ENCODE results near the gene WDR93.

WDR93 gene

GRCh38 chr15:89750560-89751542, 60.2 kb downstream of the WDR93 start, which contains the start of gene MESP1:
Gene MESP1 (minus strand): TSS chr15:89751249. CDS start chr15:89751231, 18 bp downstream.
- peak; percentile 89 to 93 for DNase-seq

- DNase-seq = no peak
These were observed 61.1 kb downstream of the WDR93 start for GRCh38 chr15:89751748-89752147.

- DNase-seq = no peak
These were observed 63.2 kb downstream of the WDR93 start for GRCh38 chr15:89753855-89754254.

DNA sequence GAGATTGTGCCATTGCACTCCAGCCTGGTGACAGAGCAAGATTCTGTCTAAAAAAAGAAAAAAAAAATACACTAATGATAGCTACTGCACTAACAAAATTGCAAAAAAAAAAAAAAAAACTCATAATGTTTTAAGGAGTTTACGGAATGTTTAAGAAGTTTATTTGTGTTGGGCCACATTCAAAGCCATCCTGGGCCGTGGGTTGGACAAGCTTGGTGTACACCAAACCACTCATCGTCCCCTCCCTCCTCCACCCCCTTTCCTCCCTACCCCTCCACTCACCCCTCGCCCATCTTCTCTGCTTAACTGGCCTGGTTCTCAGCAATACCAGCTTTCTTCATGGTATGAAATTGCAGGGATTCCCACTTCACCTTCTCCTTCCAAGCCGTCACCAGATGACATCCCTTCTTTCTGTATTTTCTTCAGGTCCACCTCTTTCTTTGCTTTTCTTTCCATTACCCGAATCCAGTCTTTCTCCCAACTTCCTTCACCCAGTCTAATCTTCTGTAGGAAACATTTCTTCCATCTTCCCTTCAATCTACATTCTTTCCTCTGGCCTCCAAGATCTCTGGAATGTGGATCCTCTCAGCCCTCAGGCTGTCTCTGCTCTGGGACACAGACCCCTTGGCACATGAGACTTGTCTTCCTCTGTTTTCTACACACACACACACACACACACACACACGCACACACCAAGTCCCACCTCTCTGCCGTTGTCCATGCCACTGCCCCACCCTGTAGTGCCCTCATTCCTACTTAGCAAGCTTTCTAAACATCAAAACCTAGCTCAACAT, 63.9 kb downstream of the WDR93 start:
- no peak for DNase-seq

DNA sequence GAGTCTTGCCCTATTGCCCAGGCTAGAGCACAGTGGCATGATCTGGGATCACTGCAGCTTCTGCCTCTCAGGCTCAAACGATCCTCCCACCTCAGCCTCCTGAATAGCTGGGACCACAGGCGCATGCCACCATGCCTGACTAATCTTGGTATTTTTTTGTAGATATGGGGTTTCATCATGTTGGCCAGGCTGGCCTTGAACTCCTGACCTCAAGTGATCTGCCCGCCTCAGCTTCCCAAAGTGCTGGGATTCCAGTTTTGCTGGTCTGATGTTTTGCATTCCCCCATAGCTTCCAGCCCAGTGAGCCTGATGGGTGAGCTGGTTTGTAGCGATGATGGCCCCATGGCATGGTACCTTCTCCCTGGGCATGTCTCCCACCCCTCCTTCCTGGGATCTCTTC, 65.1 kb downstream of the WDR93 start:
- no peak for DNase-seq

DNA sequence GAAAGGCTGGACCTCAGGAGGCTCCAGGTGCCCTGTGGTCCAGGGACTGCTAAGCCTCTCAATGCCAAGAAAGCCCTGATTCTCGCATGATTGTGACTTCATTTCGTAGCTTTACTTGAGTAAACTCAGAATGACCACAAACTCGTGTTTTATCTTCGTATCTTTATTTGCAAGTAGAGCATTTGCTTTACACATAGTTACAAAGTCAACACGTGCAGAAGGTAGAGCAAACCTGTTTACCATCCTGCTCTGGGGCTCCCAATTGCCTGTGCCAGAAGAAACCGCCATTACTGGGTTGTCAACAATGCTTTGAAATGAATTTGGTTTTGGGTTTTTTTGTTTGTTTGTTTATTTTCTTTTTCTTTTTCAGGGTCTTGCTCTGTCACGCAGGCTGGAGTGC, 66.3 kb downstream of the WDR93 start:
- DNase-seq = no peak

DNA sequence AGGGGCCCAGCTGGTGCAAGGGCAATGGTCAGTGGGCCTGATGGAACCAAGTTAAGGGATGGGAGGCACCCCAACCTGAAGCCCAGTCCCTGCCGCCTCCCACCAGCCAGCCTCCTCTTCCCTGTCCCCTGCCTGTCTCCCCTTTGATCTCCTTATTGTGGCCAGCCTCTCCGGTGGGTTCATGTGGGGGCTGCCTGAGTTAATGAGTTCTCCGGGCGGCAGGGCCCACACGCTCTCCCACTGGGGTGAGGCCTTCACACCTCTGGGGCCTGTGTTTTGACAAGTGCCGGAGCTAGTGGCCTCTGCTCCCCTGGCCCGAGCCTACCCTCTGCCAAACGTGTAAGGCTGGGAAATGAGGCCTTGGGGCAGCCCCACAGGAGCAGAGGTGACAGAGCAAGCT, 67.7 kb downstream of the WDR93 start:
- no peak for DNase-seq

DNA sequence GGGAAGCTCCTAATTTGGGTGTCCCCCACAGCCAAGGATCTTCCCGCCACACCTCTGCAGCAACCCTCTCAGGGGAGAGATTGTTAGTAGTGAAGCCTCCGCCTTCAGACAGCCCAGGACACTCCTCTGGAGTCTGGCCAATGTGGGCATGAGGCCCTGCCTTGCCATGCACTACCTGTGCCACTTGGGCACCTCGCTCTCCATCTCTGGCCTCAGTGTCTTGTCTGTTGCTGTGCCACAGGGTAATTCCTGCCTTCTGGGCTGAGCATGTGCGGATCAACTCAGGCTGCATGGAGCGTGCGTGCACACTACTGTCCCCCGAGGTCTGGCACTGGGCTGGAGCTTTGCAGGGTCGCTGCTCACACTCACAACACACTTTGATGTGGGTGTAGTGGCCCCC, 68.4 kb downstream of the WDR93 start:
- no peak for DNase-seq

GRCh38 chr15:89759835-89760234, 69.2 kb downstream of the WDR93 start:
- no peak for DNase-seq

- peak; percentile 62 to 65 for DNase-seq
These were observed 69.8 kb downstream of the WDR93 start for GRCh38 chr15:89760303-89761008.

- DNase-seq = no peak
These were observed 70.6 kb downstream of the WDR93 start for GRCh38 chr15:89761009-89761831.

DNA sequence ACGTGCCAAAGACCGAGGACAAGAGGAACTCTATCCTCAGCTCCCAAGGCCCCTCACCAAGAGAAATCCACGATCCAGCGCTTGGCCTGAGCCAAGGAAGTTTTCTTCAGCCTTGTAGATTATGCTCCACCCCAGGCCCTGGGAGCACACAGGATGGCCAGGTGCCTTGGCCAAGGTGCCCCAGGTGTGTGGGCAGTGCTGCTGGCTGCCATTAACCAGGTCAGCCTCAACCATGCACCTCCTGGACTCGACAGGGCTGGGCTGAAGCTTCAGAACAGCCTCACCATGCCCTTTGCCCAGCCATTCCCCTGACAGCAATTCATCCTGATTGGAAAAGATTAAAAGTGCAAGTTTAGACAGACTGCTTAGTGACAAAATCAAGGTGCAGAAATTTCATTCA, 71.3 kb downstream of the WDR93 start:
- DNase-seq = no peak

- DNase-seq = no peak
These were observed 75.1 kb downstream of the WDR93 start for GRCh38 chr15:89765694-89766093.

DNA sequence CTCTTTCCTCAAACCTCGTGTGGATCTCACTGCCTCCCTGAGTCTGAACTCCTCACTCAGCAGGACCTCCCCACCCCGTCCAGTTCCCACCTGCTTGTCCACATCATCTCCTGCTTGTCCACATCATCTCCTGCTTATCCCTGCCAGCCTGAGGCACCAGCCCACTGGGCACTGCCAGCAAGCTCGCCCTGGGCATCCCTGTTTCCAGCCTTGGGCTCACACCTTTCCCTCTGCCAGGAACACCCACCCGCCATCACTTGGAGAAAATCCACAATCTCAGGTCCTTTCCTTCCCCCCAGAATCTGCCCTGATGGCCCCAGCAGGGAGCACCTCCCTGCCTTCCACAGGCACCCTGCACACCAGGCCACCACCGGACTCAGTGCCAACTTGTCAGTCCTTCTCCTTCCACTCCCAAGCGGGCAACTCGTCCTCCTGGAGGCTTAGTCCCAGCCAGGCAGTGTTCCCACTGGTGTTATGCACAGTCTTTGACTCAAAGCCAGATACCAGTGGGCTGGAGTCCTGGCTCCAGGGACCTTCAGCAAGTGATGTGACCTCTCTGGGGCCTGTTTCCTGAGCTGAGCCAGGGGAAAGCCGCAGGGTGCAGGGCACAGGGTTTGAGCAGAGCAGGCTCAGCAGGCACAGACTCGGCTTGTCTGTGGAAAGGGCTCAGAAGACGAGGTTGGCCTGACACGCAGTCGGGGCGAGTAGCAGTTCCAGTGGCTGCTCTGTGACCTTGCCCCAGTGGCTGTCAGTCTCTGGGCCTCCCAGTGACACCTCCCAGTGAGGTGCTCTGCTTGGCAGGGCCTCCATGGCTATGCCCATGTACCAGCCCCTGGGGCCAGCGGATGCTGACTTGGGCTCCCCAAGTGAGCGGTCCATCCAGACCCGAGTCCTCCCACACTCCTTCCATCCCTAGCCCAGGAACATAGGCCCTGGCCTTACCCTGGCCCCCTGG, 76.0 kb downstream of the WDR93 start:
- no peak for DNase-seq

DNA sequence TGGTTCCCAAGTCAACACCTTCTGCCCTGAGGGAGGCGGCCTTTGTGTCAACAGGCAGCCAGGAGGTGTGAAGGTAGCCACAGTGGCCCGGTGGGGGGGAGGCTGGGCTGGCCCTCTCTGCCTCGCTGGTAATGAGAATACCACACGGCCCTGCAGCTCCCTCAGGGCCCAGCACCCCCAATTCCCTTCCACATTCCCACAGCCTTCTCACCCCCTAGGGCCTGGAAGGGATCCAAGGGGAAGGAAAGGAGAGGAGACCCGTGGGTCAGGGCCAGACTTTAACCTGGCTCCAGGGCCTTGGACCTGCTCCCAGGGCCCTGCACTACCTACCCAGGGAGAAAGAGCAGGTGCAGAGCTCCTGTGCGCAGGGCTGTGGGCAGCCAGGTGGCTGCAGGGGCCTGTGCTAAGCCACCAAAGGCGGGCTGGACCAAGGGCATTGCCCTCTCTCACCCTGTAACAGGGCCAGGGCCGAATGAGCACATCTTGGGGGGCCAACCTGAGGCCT, 76.9 kb downstream of the WDR93 start:
- no peak for DNase-seq

DNA sequence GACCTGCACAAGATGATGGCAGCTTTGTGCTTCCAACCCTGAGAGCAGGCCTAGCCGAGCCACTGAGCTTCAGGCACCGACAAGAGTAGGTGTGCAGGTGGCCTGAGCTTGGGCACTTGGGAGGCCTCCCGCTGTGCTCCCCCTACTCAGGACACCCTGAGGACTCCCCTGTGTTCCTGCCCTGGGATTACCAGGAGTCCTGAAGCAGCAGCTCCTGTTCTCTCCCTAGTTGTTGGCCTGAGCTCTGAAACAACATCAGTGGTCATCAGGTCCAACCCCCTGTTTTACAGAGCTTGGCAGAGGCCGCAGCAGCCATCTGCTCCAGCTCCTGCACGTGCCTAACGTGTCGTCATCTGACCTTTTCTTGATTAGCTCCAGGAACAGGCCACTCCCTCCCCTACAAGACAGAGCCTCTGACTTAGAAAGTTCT, 77.5 kb downstream of the WDR93 start:
- no peak for DNase-seq

- DNase-seq = no peak
These were observed 78.8 kb downstream of the WDR93 start for GRCh38 chr15:89769366-89769765.

DNA sequence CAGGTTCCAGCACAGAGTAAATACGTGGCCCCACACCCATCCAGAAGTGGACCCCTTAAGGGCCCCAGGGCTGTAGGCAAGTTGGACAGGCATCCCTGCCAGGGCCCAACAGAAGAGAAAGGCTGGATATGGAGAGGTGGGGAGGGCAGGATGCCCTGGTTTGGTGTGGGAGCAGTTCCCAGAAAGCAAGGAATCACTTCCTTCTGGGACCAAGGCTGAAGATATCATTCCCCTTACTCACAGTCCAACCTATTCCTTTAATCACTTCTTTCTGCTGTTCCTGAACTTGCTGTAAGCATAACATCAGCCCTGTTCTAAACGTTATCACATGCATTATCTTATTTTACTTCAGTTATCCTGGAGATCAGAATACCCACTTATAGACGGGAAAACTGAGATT, 79.4 kb downstream of the WDR93 start:
- no peak for DNase-seq

DNA sequence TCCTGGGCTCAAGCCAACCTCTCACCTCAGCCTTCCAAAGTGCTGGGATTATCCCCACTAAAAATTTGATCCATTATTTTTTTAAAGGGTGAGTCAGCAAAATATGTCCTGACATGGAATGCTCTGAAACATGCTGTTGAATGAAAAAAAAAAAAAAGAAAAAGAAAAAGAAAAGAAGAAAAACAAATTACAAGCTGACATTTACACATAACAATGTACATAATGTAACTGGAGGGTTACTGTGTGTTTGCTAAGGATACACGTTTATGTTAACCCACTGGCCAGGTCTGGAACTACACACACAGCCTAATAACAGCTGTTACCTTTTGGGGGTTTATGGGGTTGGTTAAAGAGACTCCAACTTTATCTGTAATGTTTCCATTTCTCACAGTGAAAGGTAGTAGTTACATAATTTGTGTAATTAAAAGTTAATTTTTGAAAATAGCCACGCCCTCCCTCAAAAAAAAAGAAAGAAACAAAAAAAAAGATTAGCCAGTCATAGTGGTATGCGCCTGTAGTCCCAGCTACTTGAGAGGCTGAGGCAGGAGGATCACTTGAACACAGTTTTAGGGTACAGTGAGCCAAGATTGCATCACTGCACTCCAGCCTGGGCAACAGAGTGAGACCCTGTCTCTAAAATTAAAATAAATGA, 82.4 kb downstream of the WDR93 start:
- no peak for DNase-seq

DNA sequence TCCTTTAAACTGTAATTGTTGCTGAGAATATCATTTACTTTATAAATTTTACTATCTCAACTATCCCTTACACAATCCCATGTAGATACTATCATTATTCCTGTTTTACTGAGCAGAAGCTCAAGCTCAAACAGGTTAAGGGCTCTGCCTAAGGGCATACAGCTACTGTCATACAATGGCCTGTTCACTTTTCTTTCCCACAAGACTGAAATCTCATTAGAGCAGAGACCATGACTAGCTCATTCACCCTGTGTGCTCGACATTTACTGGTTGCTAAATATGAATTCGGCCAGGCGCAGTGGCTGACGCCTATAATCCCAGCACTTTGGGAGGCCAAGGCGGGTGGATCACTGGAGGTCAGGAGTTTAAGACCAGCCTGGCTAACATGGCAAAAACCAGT, 83.9 kb downstream of the WDR93 start:
- no peak for DNase-seq

All from CD4-positive, alpha-beta T cell treated with Interleukin-1 beta for 1 hour (primary cell).